Activated T-helper 9 cell treated with anti-CD3 and anti-CD28 coated beads, Interleukin-2, amount 50 U/mL, for 16 hours (primary cell): ENCODE results near the gene GCNT1.

Experiments
- DNase-seq: peaks from one replicate; pipeline ENCODE4 v3.0.0-alpha.2; 2020; ENCODE audit warnings: low read depth

The GCNT1 gene

DNA sequence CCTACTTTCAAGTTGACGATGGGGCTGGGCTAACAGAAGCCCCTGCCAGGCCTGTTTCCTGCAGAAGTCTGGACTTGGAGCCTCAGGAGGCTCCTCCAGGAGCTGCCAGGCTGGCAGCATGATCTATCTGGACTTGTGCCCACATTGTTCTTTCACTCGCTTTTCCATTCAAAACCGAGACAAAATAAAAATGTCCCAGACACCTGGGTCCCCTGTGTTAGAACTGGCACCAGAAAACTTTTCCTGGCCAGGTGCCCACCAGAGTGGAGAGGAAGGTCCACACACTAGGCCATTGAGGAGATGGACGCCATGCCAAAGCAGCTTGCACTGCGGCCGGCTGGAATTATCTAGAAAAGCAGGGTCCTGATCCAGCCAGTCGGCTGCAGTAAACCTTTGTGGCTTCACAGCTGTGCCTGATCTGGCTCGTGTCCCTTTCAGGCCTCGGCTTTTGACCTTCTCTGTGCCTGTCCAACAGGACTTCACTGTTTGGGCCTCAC, 78.2 kb downstream of the GCNT1 start:
- DNase-seq, result no peak

DNA sequence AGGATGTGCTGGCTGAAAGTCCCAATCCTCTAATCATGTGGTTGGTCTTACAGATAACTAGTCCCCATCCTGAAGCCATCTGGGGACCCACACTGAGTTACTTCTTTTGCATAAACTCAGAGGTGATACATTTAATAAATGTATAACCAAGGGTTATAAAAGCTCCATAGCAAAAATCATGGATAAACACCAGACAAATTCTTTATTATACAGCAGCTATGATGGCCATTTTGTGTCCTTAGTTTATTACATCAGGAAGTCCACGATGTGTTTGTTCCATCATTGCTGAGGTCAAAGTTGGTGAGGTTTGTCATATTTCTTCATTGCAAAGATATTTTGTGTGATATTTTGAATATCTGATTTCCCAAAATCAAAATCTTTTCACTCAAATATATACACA, 80.2 kb downstream of the GCNT1 start:
- no peak for DNase-seq

DNA sequence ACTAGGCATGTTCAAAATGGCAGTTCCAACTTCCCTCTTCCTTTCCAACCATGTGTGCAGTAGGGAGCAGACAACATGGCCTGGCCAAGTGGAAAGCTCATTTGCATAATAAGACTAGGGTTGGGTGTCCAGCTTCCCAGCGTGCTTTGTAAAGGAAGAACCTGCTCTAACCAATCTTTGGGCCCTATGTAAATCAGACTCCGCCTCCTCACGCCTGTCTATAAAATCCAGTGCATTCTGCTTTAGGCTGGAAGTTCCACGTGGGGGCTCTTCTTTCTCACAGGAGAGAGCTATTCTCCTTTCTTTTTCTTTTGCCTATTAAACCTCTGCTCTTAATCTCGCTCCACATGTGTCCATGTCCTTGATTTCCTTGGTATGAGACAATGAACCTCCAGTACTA, 83.4 kb downstream of the GCNT1 start:
- no peak for DNase-seq

DNA sequence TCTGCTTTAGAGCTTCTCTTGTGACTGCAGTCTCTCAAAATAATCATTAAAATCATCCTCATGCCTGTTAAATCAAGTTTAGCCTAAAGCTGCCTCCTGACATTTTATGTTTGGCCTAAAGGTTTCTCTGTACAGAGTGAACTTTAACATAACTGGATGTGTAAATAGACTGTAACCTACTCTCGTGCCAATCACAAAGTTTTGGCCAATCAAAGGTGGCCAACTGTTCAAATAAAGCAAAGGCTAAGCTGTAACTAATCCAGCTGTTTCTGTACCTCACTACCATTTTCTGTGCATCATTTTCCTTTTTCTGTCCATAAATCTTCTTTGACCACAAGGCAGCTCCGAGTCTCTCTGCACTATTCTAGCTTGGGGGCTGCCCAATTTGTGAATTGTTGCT, 86.2 kb downstream of the GCNT1 start:
- no peak for DNase-seq

DNA sequence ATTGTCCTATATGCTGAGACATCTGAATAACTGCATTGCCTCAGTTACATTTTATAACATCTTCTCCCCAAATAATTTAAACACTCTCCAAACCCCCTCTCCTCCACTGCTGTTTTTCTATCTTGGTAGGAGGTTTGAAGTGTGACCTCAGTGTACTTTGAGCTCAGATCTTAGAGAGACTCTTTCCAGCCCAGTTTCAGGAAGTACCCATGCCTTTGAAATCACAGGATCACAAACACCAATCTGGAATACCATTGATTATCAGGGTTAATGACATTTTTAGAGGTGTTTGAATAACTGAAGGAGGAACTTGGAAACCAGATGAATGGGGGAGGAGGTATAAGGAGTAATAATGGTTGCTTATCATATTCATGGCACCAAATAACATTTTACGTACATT, 93.2 kb downstream of the GCNT1 start:
- no peak for DNase-seq

DNA sequence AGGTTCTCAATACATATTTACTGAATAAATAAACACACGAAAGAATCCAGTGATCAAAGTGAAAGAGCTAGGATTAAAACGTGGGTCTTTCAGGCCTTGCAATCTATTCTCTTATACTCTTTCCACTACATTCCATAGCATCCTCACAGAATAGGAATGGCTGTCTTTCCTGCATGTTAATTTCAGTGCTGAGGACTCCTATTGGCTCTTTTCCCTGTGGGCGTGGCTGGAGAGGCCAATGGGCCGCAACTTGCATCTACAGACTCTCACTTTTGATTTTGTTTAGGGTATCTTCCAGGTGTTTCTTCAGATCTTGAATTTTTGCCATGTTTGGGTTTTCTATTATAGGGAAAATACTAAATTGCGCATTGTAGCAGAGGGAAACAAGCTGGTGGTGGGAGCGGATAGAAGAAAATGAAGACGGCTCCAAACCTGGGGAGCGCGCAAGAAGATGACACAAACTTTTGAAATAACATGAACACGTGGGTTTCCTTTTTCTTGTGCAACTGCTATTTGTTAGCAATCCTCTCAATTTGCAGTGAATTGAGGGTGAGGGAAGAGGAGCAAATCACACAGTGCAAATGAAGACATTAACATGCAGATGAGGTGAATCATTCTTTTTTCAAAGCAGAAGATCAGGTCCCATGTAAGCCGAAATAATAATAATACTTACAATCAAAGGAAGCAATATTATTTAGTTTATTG, 93.9 kb downstream of the GCNT1 start:
- DNase-seq, result no peak

DNA sequence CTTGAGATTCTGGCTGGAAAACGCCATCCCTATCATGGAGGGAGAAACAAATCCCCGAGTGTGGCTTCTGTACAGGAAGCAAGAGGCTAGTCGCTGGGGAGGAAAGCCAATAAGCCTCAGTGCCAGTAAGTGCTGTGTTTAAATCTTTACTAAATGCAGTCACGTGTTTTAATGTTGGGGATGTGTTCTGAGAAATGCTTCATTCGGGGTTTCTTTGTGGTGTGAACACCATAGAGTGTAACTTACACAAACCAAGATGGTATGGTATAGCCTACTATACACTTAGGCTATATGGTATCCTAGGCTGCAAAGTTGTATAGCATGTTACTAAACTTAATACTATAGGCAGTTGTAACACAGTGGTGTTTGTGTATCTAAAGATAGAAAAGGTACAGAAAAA, 94.7 kb downstream of the GCNT1 start:
- DNase-seq, result no peak
